Embryonic facial prominence (tissue), 1 donor: Measurements from ENCODE around the gene RABAC1.
"Not testable (repeated sequence)": the region's sequence is repeated elsewhere in the genome, so short reads cannot be mapped to it uniquely, and the experiment has no call there.

ENCODE experiments used
- DNase-seq: peaks from one replicate; pipeline ENCODE4 v3.0.0-alpha.2; 2016; ENCODE audit errors: extremely low spot score

Gene RABAC1

DNA sequence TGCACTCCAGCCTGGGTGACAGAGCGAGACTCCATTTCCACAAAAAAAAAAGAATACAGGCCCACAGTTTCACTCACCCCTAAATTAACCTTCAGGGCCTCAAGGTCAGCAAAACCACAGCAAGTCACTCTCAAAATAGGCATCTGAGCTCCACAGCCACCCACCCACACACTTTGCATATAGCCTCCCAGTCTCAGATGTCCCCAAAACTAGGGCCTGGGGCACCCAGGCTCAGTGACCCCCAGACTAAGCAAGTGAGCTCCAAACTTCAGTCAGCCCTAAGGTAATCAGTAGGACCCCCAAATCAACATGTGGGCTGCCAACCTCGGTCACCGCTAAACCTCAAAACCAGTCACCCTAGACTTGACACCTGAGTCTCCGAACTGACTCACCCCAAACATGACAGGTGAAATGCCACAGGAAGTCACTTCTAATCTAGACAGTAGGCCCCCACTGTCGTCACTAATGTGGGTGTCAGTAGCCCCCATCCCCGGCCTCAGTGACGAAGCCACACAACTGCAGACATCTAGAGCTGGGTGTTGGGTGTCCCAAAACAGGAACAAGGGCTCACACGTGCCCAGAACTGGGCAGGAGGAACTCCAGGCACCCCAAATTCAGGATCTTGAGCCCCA is 13.9 kb downstream of the RABAC1 start:
- DNase-seq = no peak

DNA sequence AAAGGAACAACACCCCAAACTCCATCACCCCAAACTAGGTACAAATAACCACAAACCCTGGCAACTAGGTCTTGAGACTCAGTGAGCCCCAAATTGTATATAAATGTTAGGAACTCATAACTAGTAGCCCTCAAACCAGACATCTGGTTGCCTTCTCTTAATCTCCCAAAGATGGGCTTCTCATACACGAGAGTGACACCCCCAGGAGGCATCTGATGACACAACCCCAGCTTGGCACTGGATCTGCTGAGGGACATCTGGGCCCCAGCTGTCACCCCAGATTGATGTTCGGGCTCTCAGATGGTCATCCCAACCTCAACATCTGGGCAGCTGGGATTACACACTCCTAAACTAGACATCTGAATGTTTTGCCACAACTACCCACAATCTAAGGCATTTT is 14.8 kb downstream of the RABAC1 start:
- DNase-seq = no peak

DNA sequence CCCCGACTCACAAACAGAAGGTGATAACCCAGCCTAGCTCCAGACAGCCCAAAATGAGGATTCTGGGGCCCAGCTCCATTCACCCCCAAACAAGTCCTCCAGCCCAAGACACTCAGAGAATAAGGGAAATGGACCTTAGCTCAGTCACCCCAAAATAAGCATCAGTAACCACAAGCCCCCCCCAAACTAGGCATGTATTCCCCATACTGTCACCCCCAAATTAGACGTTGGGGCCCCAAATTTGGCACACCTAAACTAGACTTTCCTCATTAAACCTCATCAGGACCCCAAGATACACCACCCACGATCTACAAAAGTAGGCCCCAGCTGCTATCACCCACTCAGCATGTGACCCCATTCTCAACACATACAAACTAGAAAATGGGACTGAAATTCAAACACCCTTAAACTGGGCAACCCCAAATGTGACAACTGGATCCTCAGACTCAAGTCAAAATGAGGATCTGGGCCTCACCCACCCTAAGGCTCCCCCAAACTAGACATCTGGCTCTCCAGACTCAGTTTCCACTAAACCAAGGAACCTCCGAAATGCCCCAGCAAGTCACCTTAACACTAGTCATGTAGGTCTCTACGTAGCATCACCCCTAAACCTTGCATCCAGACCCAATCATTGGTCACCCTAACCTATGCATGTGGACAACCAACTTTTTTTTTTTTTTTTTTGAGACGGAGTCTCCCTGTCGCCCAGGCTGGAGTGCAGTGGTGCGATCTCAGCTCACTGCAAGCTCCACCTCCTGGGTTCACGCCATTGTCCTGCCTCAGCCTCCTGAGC is 17.5 kb downstream of the RABAC1 start:
- DNase-seq = no peak

DNA sequence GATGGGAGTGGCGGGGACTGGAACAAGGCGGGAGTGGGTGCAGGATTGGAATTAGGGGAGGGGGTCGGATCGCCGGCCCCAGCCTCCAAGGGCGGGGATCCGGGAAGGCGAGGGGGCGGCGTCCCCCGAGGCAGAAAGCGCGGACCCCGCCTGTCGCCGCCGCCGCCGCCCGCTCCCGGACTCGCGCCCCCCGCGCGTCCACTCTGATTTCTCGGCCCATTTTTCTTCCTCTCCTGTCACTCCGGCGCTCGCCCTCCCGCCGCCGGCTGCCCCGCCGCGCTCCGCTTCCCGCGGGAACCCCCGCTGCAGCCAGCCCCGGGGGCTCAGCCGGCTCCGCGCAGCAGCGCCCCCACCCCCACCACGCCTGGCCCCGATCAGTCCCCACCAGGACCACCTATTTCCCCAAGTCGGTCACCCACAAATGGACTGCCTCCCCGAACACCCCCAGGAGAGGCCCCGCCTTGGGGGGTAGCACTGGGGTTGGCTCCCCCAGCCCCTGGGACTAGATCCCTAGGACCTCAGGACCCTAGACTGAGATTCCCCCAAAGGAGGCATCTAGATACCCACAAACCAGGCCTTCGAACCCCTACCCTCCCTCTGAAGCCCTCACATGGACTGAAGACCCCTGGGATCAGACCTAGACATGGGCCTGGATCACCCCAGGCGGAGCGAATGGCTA is 18.3 kb downstream of the RABAC1 start:
- DNase-seq = no peak

DNA sequence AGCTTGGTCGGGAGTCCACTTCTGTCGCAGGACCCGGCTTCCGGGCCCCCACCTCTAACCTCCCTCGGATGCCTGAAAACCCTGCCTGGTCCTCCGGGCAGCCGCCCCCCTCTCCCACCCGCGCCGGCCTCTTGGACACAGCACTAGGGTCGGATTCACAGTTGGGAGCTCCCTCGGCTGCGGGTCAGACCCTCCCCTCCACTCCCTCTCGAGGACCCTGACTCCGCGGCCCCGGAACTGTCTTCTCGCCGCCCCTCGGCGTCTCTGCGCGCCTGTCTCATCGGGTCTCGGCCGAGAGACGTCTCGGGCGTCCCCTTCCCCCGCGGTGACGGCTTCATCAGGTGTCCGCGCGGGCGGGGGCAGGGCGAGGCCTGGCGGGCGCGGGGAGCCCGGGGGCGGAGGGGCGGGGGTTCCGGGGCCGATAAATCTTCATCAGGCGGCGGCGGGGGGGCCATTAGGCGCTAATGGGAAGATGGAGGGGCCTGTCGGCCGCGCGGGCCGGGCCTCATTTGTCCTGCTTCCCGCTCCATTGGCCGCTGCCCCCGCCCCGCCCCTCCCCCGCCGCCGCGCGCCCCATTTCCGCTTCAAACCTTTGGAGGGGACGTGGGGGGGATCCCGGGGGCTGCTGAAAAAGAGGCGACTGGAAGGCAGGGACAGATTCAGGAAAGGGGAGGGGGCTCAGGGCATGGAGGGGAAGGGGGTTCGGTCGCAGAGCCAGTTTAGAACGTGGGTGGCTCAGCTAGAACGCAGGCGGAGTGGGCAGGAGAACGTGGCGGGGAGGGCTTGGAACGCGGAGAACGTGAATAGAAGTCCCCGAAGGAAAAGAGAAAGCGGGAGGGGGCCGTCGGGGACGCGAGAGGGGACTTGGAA is 19.0 kb downstream of the RABAC1 start:
- no peak for DNase-seq

DNA sequence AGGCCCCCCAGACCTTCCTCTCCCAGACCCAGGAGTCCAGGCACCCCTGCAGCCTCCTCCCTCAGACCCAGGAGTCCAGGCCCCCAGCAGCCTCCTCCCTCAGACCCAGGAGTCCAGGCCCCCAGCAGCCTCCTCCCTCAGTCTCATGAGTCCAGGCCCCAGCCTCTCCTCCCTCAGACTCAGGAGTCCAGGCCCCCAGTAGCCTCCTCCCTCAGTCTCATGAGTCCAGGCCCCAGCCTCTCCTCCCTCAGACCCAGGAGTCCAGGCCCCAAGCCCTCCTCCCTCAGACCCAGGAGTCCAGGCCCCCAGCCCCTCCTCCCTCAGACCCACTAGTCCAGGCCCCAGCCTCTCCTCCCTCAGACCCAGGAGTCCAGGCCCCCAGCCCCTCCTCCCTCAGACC is 19.9 kb downstream of the RABAC1 start:
- not testable (repeated sequence) for DNase-seq

DNA sequence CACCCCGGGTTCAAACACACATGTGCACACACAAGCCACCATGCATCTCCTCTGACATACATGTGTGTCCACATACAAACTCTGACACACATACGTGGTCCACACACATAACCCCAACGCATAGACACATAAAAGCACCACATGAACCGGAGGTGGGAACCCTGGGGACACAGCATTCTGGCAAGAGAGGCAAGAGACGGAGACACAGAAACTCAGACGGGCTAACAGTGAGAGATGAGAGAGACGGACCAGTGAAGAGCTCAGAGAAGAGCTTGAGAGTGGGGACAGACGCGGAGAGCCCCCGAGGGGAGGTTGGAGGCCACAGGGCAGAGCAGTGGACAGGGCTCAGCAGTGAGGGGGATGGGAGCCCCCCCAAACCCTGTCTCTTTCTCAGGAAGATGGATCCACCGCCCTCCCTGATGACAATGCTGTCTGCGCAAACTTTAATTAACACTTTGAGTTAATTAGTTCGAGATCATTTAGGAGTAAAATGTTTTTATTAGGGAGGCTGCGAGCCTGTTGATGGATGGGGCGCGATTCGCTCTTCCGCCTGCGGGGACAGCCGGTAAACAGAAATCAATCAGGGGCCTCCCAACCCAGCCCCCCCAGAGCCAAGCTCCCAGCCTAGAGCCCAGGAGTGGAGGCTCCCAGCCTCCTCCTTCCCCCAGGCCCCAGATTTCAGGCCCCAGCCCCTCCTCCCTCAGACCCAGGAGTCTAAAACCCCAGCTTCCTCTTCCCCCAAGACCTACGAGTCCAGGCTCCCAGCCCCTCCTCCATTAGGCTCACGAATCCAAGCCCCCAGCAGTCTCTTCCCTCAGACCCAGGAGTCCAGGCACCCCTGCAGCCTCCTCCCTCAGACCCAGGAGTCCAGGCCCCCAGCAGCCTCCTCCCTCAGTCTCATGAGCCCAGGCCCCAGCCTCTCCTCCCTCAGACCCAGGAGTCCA is 21.3 kb downstream of the RABAC1 start:
- no peak for DNase-seq

DNA sequence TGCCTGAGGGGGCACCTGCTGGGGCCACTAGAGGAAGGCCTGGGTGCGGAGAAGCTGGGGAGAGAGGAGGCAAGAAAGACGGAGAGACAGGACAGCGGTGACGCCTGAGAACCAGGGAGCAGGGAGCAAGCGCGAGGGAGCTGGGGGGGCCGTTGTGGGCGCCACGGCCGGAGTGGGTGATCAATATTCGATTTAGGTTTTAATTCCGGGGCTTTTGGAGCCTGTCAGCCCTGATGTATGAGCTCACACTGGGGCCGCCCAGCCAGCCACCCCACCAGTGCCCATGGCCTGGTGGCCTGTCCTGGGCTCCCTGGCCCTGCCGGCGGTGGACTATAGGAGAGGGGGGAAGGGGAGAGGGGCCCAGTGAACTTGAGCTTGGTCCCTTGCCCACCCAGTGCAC is 22.2 kb downstream of the RABAC1 start:
- DNase-seq = no peak

DNA sequence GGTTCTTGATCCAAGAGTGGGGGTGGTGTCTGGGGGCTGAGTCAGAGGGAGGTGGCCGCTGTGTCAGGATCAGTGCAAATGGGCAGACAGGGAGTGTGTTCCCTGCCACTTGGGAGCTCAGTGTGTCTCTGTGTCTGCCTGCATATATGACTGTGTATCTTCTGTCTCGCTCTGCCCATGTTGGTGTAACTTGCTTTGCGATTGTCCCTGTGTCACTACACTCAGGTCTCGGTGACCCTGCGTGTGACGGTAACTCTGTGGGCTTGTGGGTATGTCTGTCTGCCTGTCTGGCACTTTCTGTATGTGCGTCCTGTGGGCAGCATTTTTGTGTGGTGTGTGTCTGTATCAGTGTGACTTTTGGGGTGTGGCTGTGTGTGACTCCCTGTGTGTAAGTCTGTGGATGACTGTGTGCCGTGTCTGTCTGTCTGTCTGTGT is 22.7 kb downstream of the RABAC1 start:
- no peak for DNase-seq

DNA sequence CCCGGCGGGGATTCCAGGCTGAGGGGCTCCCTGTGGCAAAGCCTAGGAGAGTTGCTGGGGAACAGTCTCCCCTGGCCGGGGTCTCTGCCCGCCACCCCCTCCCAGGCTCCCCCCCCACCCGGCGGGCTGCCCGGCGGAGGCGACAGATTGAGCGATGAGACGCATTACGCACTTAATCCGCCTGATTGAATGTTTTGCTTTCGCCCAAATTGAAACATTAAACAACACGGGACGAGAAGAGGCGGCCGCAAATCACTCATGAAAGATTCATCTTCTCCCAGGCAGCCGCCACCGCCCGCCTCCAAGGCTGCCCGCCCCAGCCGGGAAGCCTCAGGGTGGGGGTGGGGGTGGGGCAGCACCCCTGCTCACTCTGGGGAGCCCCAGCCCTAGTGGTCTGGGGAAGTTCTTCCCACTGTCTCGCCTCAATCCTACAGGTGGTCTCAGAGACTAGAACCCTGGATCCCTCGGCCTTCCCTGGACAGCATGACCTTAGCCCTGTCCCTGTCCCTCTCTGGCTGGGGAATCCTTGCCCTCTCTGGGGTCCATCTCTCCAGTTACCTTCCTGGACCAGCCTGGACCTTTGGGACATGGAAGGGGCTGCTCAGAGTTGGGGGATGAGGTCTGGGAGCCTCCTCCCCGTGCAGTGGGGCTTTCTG is 23.2 kb downstream of the RABAC1 start:
- no peak for DNase-seq

DNA sequence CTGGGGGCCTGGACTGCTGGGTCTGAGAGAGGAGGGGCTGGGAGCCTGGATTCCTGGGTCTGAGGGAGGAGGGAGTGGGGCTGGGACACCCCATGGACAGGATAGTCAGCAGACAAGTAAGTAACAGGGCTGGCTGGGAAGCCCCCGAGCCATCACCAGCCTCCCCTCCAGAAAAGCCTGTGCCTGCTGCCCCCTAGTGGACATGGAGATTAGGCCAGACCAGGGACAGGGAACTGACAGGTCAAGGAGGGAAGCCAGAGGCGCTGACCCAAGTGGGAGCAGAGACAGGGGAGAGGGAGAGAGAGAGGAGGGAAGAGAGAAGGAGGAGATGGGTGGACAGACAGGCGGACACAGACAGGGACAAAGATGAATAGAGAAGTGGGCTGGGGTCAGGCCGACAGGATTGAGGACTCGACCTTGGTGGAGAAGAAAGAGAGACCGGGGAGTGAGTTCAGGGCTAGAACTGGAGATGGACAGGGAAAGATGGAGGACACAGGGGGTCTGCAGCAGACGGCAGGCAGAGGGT is 24.2 kb downstream of the RABAC1 start:
- DNase-seq = no peak

DNA sequence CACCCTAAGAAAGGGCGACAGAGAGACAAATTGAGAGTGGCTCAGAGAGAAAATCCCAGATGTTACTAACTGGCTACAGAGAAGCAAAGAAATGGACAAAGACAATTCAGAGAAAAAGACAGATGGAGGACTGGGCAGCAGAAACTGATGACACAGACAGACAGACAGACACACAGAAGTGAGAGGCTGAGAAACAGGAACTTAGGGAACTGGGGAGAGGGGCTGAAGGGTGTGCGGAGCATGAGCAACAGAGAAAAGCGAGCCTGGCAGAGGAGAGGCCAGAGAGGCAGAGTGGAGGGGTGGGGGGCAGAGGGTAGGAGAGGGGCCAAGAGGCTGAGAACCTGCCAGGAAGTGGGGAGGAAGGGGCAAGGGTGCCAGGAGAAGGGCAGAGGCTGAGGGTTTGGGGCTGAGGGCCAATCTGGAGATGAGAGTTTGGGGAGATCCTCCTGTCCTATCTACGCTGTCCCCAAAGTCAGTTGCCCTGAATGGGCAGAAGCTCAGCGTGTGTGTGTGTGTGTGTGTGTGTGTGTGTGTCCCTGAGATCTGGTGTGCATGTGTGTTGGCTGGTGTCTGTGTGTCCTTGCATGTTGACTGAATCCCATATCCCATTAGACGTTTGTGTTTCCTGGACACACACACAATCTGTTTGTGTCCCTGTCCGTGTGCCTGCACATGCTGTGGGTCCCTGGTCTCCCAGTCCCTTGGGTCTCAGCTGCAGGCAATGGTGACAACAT is 25.3 kb downstream of the RABAC1 start:
- no peak for DNase-seq

DNA sequence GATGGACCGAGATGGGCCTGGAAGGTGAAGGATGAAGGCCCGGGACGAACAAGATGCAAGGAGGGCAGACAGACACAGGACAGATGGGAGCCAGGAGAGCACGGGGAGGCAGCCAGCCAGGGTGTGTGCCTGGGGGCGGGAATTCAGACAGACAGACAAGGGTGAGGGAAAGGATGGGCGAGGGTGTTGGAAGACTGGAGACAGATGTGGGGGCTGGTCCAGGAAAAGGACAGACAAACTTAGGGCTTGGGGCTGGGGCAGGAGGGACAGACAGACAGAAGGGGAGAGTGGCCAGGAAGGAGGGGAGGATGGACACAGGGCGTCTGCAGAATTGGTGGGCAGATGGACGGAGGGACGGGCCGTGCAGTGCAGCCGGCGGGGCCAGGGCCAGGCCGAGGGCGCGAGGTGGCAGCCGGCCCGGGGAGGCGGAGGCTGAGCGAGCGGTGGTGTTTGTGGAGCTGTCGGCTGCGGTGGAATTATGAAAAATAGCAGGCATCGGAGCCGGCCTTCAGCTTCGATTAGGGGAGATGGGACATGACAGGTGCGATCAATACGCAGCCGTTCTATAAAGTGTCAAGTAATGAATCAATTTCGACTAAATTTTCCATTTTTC is 26.3 kb downstream of the RABAC1 start:
- DNase-seq = no peak

DNA sequence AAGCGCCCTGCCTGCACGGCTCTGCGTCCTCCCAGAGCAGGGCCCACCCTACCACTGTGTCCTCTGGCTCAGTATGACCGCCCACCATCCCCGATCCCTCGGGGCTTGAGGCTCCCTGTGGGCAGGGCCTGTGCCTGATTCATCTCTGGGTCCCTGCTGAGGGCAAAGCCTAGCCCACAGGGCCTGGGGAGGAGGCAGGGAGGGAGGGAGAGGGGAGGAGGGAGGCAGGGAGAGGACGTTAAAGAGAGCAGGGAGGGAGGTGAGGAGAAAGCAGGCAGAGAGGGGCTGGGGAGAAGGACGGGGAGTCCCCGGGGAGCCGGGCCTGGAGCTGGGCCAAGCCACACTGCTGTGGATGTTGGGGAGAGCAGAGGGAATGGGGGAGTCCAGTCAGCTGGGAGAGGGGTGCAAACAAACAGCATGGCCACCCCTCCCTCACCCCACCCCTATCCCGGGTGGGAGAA is 26.8 kb downstream of the RABAC1 start:
- no peak for DNase-seq

DNA sequence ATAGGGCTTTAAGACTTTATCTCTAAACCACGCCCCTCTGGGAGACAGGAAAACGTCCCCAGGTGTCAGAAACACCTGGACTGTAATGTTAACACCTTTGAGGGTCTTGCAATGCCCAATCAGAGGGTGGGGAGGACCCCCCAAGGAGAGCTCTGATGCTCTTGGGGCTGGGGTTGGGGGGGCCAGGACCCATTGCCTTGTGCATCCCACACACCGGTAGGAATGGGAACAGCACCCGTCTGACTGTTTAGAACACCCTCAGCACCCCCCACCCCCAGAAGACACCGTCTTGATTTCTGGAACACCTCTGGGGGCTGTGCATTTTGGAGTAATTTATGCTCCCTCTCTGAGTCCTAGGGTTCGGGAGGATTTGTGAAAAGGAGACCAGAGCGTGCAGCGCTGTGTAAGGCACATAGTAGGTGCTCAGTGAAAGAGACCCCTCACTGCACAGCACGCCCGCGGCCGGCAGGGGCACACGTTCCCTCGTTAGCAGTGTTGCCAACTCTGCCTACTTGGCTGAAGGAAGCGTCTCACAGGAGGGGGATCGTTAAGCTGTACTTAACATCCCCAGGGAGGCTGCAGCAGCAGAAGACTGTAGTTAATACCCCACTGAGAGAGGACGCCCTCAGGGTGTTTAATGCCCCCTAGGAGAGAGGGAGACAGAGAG is 28.1 kb downstream of the RABAC1 start:
- DNase-seq = no peak

DNA sequence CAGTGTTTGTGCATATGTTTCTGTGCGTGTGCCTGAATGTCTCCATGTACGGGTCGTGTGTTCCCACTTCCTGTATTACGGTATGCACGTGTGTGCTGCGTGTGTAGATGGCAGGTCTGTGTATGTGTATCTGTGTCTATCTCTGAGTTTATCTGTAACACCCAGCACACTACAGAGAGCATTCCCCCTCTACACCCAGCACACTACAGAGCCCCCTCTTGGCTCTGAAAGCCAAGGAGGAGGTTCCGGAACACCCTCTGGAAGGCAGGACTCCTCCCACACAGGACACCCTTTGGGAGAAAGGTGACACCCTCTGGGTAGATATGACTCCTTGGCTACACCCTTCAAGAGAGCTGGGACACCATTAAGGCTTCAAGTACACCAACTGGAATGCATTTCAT is 28.8 kb downstream of the RABAC1 start:
- no peak for DNase-seq

DNA sequence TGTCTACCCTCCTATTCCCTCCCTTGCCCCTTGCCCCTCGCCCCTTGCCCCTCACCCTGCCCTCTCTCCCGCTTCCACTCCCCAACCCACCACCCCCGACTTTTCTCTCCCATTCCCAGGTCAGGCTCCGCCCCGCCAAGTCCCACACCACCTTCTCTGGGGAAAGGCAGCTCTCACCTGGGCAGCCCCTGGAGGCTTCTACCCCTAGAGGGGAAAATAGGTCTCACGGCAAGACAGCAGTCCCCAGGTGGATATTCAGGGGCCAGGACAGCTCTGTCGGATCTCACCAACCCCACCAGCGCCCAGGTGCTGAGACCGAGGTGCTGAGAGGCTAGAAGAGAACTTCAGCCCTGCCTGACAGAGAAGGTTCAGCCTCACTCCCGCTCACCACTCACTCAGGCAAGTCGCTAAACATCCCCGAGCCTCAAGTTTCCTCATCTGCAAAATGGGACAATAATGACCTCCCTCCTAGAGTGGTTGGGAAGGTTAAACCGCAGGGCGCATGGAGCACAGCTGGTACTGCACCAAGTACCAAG is 29.5 kb downstream of the RABAC1 start:
- no peak for DNase-seq
